ENCODE results near the gene KIF6. TPM values are rescaled to one million over a fixed set of nuclear protein-coding genes. Genes with fewer than 3 reads are reported as not detected.

The KIF6 gene
- total RNA-seq, 4 donors from 2014 or later, result 0.19 to 0.38 TPM; not detected in 2

DNA sequence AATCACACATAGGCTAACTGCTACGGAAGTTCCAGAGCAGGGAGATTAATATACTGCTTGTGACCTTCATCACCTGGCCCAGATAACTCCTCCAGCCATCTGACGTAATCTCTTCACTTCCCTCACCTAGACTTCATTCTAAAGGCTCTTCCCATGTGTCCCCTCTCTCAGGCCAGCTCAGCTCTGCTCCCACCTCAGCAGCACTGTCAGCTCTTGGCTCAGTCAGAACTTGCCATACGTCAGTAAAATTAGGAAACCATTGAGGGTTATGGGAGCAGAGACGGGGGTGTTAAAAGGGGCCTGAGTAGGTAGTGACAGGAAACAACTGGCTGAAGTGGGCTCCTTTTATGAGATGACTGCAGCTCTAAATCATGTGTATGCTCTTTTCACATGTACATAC lies 101.5 kb downstream of the KIF6 start:
- TF ChIP-seq, protein P1, sequence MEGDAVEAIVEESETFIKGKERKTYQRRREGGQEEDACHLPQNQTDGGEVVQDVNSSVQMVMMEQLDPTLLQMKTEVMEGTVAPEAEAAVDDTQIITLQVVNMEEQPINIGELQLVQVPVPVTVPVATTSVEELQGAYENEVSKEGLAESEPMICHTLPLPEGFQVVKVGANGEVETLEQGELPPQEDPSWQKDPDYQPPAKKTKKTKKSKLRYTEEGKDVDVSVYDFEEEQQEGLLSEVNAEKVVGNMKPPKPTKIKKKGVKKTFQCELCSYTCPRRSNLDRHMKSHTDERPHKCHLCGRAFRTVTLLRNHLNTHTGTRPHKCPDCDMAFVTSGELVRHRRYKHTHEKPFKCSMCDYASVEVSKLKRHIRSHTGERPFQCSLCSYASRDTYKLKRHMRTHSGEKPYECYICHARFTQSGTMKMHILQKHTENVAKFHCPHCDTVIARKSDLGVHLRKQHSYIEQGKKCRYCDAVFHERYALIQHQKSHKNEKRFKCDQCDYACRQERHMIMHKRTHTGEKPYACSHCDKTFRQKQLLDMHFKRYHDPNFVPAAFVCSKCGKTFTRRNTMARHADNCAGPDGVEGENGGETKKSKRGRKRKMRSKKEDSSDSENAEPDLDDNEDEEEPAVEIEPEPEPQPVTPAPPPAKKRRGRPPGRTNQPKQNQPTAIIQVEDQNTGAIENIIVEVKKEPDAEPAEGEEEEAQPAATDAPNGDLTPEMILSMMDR (IDR thresholded peaks at IDR 0.05), result no peak
- DNase-seq (ENCODE audit: low spot score) (no peak), ATAC-seq (ENCODE audit: low FRiP score) (no peak)

DNA sequence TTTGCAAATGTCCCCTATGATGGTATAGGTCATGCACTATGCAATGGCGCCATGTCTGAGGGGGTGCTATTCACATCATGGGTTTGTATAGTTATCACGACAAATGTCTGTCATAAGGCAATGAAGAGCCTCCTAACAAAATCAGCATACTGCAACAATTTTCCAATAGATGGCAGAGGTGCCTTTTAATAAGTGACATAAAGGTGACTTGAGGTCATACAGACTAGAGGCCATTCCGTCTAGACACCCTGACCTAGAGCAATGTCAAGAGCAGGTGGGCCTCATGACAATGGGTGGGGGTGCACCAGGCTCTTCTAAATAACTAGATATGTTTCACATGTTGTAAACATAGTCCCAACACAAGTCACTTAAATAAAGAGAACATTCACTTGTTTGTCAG lies 107.7 kb downstream of the KIF6 start:
- no peak for DNase-seq (ENCODE audit: low spot score)
- no peak for ATAC-seq (ENCODE audit: low FRiP score)
- TF ChIP-seq, protein P1 (IDR thresholded peaks at IDR 0.05), result no peak

DNA sequence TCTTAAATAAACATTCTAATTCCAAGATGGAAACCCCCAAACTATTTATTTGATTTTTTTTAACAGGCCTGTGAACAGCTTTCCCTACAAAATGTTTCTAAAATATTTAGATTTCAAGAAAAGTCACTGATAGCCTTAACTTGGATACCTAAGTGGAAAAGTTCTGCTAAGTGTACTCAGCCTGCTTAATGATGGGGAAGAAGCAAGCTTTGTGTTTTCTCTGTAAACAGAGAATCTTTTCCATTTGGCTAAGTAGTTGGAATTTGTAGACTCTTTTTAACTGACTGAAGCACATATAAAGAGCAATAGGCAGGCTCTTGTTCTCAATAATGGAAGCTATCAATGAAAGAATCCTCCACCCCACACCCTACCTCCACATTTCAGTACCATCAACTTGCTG lies 108.2 kb downstream of the KIF6 start:
- DNase-seq (ENCODE audit: low spot score) (no peak), ATAC-seq (ENCODE audit: low FRiP score) (no peak)
- TF ChIP-seq, protein P1 (IDR thresholded peaks at IDR 0.05), result no peak

DNA sequence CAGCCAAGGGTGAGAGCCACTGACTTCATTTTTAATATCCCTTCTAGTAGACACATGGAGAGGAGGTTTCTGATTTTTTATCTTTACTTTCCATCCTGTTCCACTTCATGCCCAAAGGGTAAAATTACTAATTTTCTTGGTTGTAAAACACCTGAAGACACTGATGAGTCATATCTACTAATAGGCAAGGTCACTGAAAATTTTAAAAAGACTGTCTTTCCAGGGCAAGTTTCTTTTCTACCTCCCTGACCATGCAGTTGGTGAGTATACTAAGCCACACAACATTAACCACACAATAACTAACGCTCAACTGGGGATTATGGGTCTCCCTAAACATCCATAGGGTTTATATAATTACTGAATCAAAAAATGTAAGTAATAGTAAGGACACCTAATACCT lies 109.6 kb downstream of the KIF6 start:
- no peak for DNase-seq (ENCODE audit: low spot score)
- TF ChIP-seq, protein P1 (IDR thresholded peaks at IDR 0.05), result no peak
- ATAC-seq (ENCODE audit: low FRiP score), result no peak

DNA sequence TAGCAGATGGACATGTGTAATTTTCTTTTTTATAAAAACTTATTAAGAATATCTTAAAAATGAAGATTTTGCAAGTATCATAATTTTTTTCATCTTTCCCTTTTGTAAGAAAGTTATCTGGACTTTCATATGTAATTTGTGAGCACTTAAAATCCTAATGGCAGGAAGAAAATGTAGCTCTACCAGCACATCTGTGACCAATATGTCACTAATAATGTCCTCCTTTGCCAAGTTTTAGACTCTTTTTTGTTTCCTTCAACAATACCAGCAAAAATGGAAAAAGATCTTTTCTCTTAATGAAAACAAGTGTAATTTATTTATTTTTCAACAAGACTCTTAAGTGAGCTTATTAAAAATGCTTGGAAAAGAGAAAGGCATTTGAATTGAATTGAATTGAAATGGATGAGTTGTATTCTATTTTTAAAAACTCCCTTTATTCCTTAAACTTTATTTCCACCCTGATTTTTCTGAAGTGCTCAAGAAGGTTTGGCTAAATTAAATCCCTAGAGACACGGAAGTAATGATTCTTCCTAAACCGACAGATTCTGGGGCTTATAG lies 110.7 kb downstream of the KIF6 start:
- ATAC-seq (ENCODE audit: low FRiP score), result no peak
- no peak for DNase-seq (ENCODE audit: low spot score)

DNA sequence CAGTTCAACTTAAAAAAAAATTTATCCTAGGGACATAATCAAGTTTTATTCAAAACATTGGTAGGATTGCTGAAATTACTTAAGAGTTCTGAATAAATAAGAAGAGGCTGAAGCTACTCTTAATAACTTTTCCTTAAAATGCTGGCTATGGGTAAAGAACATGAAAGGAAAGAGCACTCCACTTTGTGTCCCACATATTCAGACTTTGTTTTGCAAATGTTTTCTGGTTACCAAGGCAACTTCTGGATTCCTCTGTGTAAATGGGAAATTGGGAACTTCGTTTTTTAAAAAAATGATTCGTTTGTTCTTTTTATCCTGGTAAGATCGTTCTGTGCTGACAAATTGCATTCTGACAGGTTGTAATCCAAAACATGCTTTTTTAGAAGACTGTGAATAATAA lies 115.0 kb downstream of the KIF6 start:
- ATAC-seq (ENCODE audit: low FRiP score), result no peak
- no peak for DNase-seq (ENCODE audit: low spot score)
- TF ChIP-seq, protein P1 (IDR thresholded peaks at IDR 0.05), result no peak

More for the DNA sequence above, 110.7 kb downstream of the KIF6 start:
- TF ChIP-seq, protein P1 (IDR thresholded peaks at IDR 0.05), result no peak

DNA sequence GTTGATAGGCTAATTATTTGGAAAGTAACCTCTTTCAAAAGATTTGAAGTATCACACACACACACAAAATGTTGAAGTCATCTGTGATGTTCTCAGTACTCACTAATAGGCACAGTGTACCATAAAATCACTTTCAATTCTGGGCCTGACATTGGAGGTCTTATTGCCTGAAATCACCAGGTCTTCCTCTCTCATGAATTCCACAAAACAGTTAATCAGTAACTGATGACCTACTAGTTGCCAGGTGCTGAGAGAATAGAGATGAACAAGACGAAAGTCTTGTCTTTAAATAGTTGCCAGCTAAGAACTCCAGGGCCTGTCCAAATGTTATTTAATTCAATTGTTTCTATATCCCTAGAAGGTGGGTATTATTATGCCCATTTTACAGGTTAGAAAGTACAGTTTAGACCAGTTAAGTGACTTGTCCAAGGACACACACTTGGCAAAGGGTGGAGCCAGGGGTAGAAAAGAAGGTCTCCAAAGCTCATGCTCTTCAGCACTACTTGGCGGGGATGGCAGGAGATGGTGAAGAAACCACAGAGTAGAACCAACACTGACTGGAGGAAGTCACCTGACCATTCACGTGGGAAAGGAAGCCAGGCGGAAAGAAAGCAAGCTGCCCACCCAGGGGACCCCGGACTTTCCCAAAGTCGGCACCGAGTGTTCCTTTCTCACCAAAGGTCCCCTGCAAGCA lies 116.4 kb downstream of the KIF6 start:
- TF ChIP-seq, protein P1 (IDR thresholded peaks at IDR 0.05), result no peak
- no peak for ATAC-seq (ENCODE audit: low FRiP score)

More for the DNA sequence above, 116.4 kb downstream of the KIF6 start:
- DNase-seq (ENCODE audit: low spot score), result no peak

Measured in omental fat pad (tissue), 4 donors.